Activated CD8-positive, alpha-beta memory T cell treated with anti-CD3 and anti-CD28 coated beads, Interleukin-2, amount 50 U/mL, for 4 hours (primary cell): Measurements from ENCODE around the gene MRPS14.

Source experiments
- DNase-seq: peaks from one replicate; pipeline ENCODE4 v3.0.0-alpha.2; 2020

MRPS14 gene

GRCh38 chr1:174982971-174983689 is 40.1 kb downstream of the MRPS14 start:
- peak; percentile 26 for DNase-seq

GRCh38 chr1:174976436-174977108 is 46.7 kb downstream of the MRPS14 start:
- no peak for DNase-seq

GRCh38 chr1:174975764-174976163 is 47.5 kb downstream of the MRPS14 start:
- no peak for DNase-seq

GRCh38 chr1:174974711-174975119 is 48.5 kb downstream of the MRPS14 start:
- DNase-seq, result no peak

- no peak for DNase-seq
Observed at GRCh38 chr1:174971902-174972301, 51.3 kb downstream of the MRPS14 start.

GRCh38 chr1:174971466-174971865 is 51.8 kb downstream of the MRPS14 start:
- no peak for DNase-seq

- DNase-seq, result no peak
Observed at GRCh38 chr1:174969977-174970376, 53.2 kb downstream of the MRPS14 start.

GRCh38 chr1:174968750-174969244 is 54.4 kb downstream of the MRPS14 start:
- DNase-seq, result no peak

GRCh38 chr1:174967845-174968705 is 55.1 kb downstream of the MRPS14 start:
- DNase-seq, result no peak

- DNase-seq, result no peak
Observed at GRCh38 chr1:174966008-174966572, 57.1 kb downstream of the MRPS14 start.

GRCh38 chr1:174965362-174966007 is 57.7 kb downstream of the MRPS14 start:
- DNase-seq, result no peak

GRCh38 chr1:174964972-174965361 is 58.3 kb downstream of the MRPS14 start:
- DNase-seq, result no peak

- no peak for DNase-seq
Observed at GRCh38 chr1:174964261-174964971, 58.8 kb downstream of the MRPS14 start.

GRCh38 chr1:174963529-174964125 is 59.6 kb downstream of the MRPS14 start:
- no peak for DNase-seq
